Keratinocyte (primary cell): ENCODE data around the gene ZNF134. TPM values are rescaled to one million over a fixed set of nuclear protein-coding genes. Genes with fewer than 3 reads are reported as not detected.

Experiments
- DNase-seq: peaks from one replicate; pipeline ENCODE4 v3.0.0-alpha.2; 2011; ENCODE audit warnings: low read depth, missing footprints, low spot score
- FAIRE-seq: peaks from 2 replicates; lab custom pipeline; 2011; peaks lifted over from hg19 to GRCh38; lab: Jason Lieb, UNC
- H2AFZ ChIP-seq: 2 replicates; pipeline ENCODE4 v1.6.0; 2012; ENCODE audit warnings: low read length, control low read depth, inconsistent platforms; ENCODE audit not compliant: control insufficient read depth
- H3K27ac ChIP-seq: 2 replicates; pipeline ENCODE4 v1.5.1; 2011; ENCODE audit warnings: low read length; ENCODE audit not compliant: control insufficient read depth, insufficient read depth
- H3K27me3 ChIP-seq: 3 replicates; pipeline ENCODE4 v1.6.0; 2011; ENCODE audit warnings: low read length; ENCODE audit not compliant: control insufficient read depth, insufficient read depth; ENCODE audit errors: extremely low read depth
- H3K36me3 ChIP-seq, 2 experiments: 2 replicates in 1 of 2; 3 replicates in 1 of 2; pipeline ENCODE4 v1.5.1; 2011; ENCODE audit warnings: low read length in 2 of 2, mild to moderate bottlenecking in 1 of 2; ENCODE audit not compliant: control insufficient read depth in 2 of 2, insufficient read depth in 2 of 2; ENCODE audit errors: extremely low read depth in 1 of 2
- H3K4me1 ChIP-seq: 3 replicates; pipeline ENCODE4 v1.5.1; 2011; ENCODE audit warnings: low read length; ENCODE audit not compliant: control insufficient read depth, insufficient read depth; ENCODE audit errors: extremely low read depth
- H3K4me2 ChIP-seq: 3 replicates; pipeline ENCODE4 v1.6.0; 2011; ENCODE audit warnings: low read depth, low read length; ENCODE audit not compliant: control insufficient read depth, insufficient read depth; ENCODE audit errors: extremely low read depth
- H3K4me3 ChIP-seq, 3 experiments: fragments of 200-600 bp in 1 of 3; sonication (generic) in 1 of 3; 2 replicates in 2 of 3; 3 replicates in 1 of 3; pipeline ENCODE4 v1.5.1; 2011 to 2016; ENCODE audit warnings: low read length in 3 of 3, mild to moderate bottlenecking in 3 of 3, control low read depth in 2 of 3, inconsistent platforms in 1 of 3, low read depth in 1 of 3, mixed read lengths in 1 of 3, mixed run types in 1 of 3, moderate library complexity in 1 of 3; ENCODE audit not compliant: control insufficient read depth in 2 of 3, insufficient read depth in 2 of 3; ENCODE audit errors: extremely low read depth in 1 of 3
- H3K79me2 ChIP-seq: 2 replicates; pipeline ENCODE4 v1.6.0; 2012; ENCODE audit warnings: low read length; ENCODE audit not compliant: control insufficient read depth, insufficient read depth
- H3K9ac ChIP-seq: 3 replicates; pipeline ENCODE4 v1.6.0; 2011; ENCODE audit warnings: low read length; ENCODE audit not compliant: control insufficient read depth, insufficient read depth; ENCODE audit errors: extremely low read depth
- H3K9me1 ChIP-seq: 3 replicates; pipeline ENCODE4 v1.6.0; 2011; ENCODE audit warnings: low read length; ENCODE audit not compliant: control insufficient read depth, insufficient read depth; ENCODE audit errors: extremely low read depth
- H3K9me3 ChIP-seq: 2 replicates; pipeline ENCODE4 v1.5.1; 2012; ENCODE audit warnings: low read depth, low read length; ENCODE audit not compliant: control insufficient read depth
- H4K20me1 ChIP-seq: 3 replicates; pipeline ENCODE4 v1.6.0; 2011; ENCODE audit warnings: low read length; ENCODE audit not compliant: control insufficient read depth, insufficient read depth; ENCODE audit errors: extremely low read depth
- EZH2 ChIP-seq: IDR thresholded peaks from one replicate; pipeline ENCODE4 v1.6.1; 2012; ENCODE audit warnings: inconsistent platforms, mild to moderate bottlenecking, low read length, moderate library complexity
- dilution Hi-C: fragments of 300-500 bp; cut with MboI; formaldehyde crosslinking; loops from one replicate; pipeline ENCODE4 v1.7.0; 2020; ENCODE audit warnings: low sequenced_read_pairs; ENCODE audit not compliant: extremely low pct_ligation_motif_present
- polyA plus RNA-seq, 5 experiments: library from polyadenylated mRNA; depleted of rRNA in 3 of 5; stranded (reverse) in 3 of 5; stranded (forward) in 1 of 5; unstranded in 1 of 5; fragments of >200 nt; gene quantifications; 1 replicate in 1 of 5; 2 replicates in 3 of 5; 3 replicates in 1 of 5; pipeline versions ENCODE4 v1.2.1 to v1.2.3, GENCODE V29; 2011 to 2012; ENCODE audit warnings: missing spikeins in 2 of 5, low read depth in 1 of 5, low replicate concordance in 1 of 5
- TF ChIP-seq, protein P1 (sequence below), 3 experiments: IDR thresholded peaks in 1 of 3; conservative IDR thresholded peaks in 1 of 3; optimal IDR thresholded peaks in 1 of 3; 2 replicates in 2 of 3; 3 replicates in 1 of 3; pipeline versions ENCODE3 to v1.5.1; 2011; ENCODE audit warnings: low read length in 3 of 3, mild to moderate bottlenecking in 3 of 3, moderate library complexity in 2 of 3, control low read depth in 1 of 3, inconsistent platforms in 1 of 3; ENCODE audit not compliant: insufficient read depth in 2 of 3; ENCODE audit errors: extremely low read depth in 1 of 3

ZNF134 gene
- polyA plus RNA-seq, 1 donor (not counting 4 experiments of a cell fraction or from before 2014, with no cell fraction given), result 10.7 TPM

GRCh38 chr19:57668635-57669034, 54.6 kb downstream of the ZNF134 start, which contains the start of gene ZSCAN4:
ZSCAN4 (plus strand) TSS chr19:57668935; CDS start chr19:57676146, 7,211 bp downstream.
- no peak for DNase-seq
- dilution Hi-C loops, result no loop called here
- peaks cover 4% of the 10 kb centered on the region for H3K4me1 ChIP-seq
- H3K4me2 ChIP-seq, result no peak within 1 kb of the TSS
- no peaks in the 10 kb centered on the region for H3K36me3 ChIP-seq
- no peak for FAIRE-seq
- no peaks in the 10 kb centered on the region for H3K9me1 ChIP-seq
- no peaks in the 10 kb centered on the region for H3K79me2 ChIP-seq
- no peak within 1 kb of the TSS for H3K4me3 ChIP-seq
- H2AFZ ChIP-seq, result no peak within 1 kb of the TSS
- H3K9ac ChIP-seq, result no peak within 1 kb of the TSS
- no peak for TF ChIP-seq EZH2
- TF ChIP-seq, protein P1, sequence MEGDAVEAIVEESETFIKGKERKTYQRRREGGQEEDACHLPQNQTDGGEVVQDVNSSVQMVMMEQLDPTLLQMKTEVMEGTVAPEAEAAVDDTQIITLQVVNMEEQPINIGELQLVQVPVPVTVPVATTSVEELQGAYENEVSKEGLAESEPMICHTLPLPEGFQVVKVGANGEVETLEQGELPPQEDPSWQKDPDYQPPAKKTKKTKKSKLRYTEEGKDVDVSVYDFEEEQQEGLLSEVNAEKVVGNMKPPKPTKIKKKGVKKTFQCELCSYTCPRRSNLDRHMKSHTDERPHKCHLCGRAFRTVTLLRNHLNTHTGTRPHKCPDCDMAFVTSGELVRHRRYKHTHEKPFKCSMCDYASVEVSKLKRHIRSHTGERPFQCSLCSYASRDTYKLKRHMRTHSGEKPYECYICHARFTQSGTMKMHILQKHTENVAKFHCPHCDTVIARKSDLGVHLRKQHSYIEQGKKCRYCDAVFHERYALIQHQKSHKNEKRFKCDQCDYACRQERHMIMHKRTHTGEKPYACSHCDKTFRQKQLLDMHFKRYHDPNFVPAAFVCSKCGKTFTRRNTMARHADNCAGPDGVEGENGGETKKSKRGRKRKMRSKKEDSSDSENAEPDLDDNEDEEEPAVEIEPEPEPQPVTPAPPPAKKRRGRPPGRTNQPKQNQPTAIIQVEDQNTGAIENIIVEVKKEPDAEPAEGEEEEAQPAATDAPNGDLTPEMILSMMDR (optimal IDR thresholded peaks at IDR 0.05 in 1 of 3, IDR thresholded peaks at IDR 0.05 in 1 of 3, conservative IDR thresholded peaks at IDR 0.05 in 1 of 3; ENCODE audit: extremely low read depth in 1 of 3, insufficient read depth in 2 of 3, low read length in 3 of 3), result no peak
- no peaks in the 10 kb centered on the region for H3K9me3 ChIP-seq
- no peak within 1 kb of the TSS for H3K27ac ChIP-seq
- H3K27me3 ChIP-seq, result no peaks in the 10 kb centered on the region
- H4K20me1 ChIP-seq, result no peaks in the 10 kb centered on the region

- dilution Hi-C loops, result no loop called here
- no peak overlapping the region for H3K4me3 ChIP-seq
- H2AFZ ChIP-seq, result no peak overlapping the region
- H3K9me1 ChIP-seq, result no peaks in the 10 kb centered on the region
- DNase-seq, result no peak
- H3K79me2 ChIP-seq, result no peaks in the 10 kb centered on the region
- H3K9me3 ChIP-seq, result no peaks in the 10 kb centered on the region
- no peak overlapping the region for H3K9ac ChIP-seq
- H3K27me3 ChIP-seq, result no peaks in the 10 kb centered on the region
- no peak overlapping the region for H3K4me2 ChIP-seq
- H3K27ac ChIP-seq, result no peak overlapping the region
- H4K20me1 ChIP-seq, result no peaks in the 10 kb centered on the region
- no peak for TF ChIP-seq EZH2
- TF ChIP-seq, protein P1 (optimal IDR thresholded peaks at IDR 0.05 in 1 of 3, IDR thresholded peaks at IDR 0.05 in 1 of 3, conservative IDR thresholded peaks at IDR 0.05 in 1 of 3; ENCODE audit: extremely low read depth in 1 of 3, insufficient read depth in 2 of 3, low read length in 3 of 3), result no peak
- H3K4me1 ChIP-seq, result no peaks in the 10 kb centered on the region
- no peak for FAIRE-seq
- H3K36me3 ChIP-seq, result no peaks in the 10 kb centered on the region
These were observed 57.3 kb downstream of the ZNF134 start for GRCh38 chr19:57671124-57671895.
